HEK293T (cell line): Measurements from ENCODE around the gene LRRC17.

Experiments
- FOXA1 ChIP-seq: fragments of 450-650 bp; IDR thresholded peaks from 2 replicates; pipeline ENCODE4 v1.6.1; 2016; ENCODE audit warnings: mild to moderate bottlenecking
- FOXK2 ChIP-seq: fragments of 450-650 bp; IDR thresholded peaks from 2 replicates; pipeline ENCODE4 v1.6.1; 2016; ENCODE audit warnings: mild to moderate bottlenecking
- FOXM1 ChIP-seq: fragments of 450-650 bp; IDR thresholded peaks from 2 replicates; pipeline ENCODE4 v1.6.1; 2017; ENCODE audit warnings: mild to moderate bottlenecking, borderline replicate concordance
- SP1 ChIP-seq: fragments of 450-650 bp; IDR thresholded peaks from 2 replicates; pipeline ENCODE4 v1.6.1; 2017
- TARDBP ChIP-seq: fragments of 450-650 bp; IDR thresholded peaks from 2 replicates; pipeline ENCODE4 v1.6.1; 2016

GRCh38 chr7:102974366-102975236, 61.8 kb downstream of the LRRC17 start:
- no peak for TF ChIP-seq SP1
- no peak for TF ChIP-seq FOXA1
- TF ChIP-seq TARDBP, result no peak
- no peak for TF ChIP-seq FOXM1
- TF ChIP-seq FOXK2, result no peak
